HFFc6 (cell line): Measurements from ENCODE around the gene PRELID1. TPM values are rescaled to one million over a fixed set of nuclear protein-coding genes. Genes with fewer than 3 reads are reported as not detected.
"Not testable (repeated sequence)": the region's sequence is repeated elsewhere in the genome, so short reads cannot be mapped to it uniquely, and the experiment has no call there.

ENCODE experiments used
- DNase-seq: peaks from one replicate; pipeline ENCODE4 v3.0.0-alpha.2; 2018
- H3K27ac Mint-ChIP-seq: 2 replicates; pipeline ENCODE4 v1.8.0; 2020; ENCODE audit warnings: mild to moderate bottlenecking, mixed read lengths
- H3K27me3 Mint-ChIP-seq: 2 replicates; pipeline ENCODE4 v1.8.0; 2021; ENCODE audit warnings: mild to moderate bottlenecking, moderate library complexity, mixed read lengths; ENCODE audit not compliant: insufficient read depth
- H3K36me3 Mint-ChIP-seq: 2 replicates; pipeline ENCODE4 v1.8.0; 2021; ENCODE audit warnings: low read depth, mixed read lengths
- H3K4me1 Mint-ChIP-seq: 2 replicates; pipeline ENCODE4 v1.8.0; 2020; ENCODE audit warnings: low read depth, mixed read lengths
- H3K4me3 Mint-ChIP-seq: 2 replicates; pipeline ENCODE4 v1.8.0; 2020; ENCODE audit warnings: mild to moderate bottlenecking, moderate library complexity, mixed read lengths
- H3K9me3 Mint-ChIP-seq: 2 replicates; pipeline ENCODE4 v1.8.0; 2020; ENCODE audit warnings: mild to moderate bottlenecking, mixed read lengths
- CTCF ChIP-seq: fragments of 200-600 bp; sonication (generic); IDR thresholded peaks from 2 replicates; pipeline ENCODE4 v1.5.0; 2021; ENCODE audit warnings: antibody characterized with exemption, mild to moderate bottlenecking
- long read RNA-seq: library from polyadenylated mRNA; unstranded; transcript quantifications from one replicate; pipeline ENCODE4 v2.0.0, GENCODE V29; 2019
- total RNA-seq, 6 experiments: library from RNA; stranded (reverse); fragmentation: NEBNext Ultra II Directional; extraction: Animal tissue kit (Norgen Biotek cat#: 25700); gene quantifications; 2 replicates in 1 of 6; 3 replicates in 5 of 6; pipeline ENCODE4 v1.2.3, GENCODE V29; 2021

PRELID1 gene
- total RNA-seq, result 100 to 1,000 TPM; 182 to 225 (median 217) TPM
- long read RNA-seq, transcript PRELID1-201 (5 exons, 1,261 nt), result major isoform, 364 of 375 reads
- long read RNA-seq, partial matches to known transcripts, result 0 of 375 reads
- long read RNA-seq, other reads (novel, unspliced or antisense), result 10 of 375 reads

DNA sequence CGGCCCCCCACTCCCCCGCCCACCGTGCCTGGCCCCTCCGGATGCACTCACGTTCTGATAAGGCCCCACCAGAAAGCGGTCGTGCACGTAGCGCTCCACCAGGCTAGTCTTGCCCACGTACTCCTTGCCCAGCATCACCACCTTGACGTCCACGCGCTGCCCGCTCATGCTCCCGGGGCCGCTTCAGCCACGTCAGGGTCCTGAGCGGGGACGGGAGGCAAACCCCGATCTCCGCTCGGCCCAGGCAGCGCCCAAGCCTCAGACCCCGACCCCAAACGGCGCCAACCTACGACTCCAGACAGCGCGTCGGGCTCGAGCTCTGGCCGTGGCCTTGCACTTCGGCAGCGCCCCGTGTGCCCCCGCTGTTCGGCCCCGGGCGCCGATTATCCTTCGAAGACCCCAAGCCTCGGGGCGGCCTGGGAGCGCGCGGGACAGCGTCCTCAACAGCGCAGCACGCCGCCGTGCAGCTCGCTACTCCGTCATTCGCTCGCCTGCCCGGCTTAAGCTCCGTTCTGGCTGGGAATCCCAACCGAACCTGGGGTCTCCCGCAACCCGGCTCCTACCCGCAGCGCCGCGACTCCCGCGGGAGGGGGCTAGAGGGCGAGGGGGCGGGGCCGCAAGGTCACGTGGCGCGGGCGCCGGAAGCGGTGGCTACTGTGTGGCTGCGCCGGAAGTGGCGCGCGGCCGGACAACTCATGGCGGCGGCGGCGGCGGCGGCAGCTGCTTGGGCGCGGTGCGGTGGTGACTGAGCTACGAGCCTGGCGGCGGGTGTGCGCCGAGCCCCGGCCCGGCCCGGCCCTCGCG is at the start of gene PRELID1, which contains the start of gene RAB24:
TSS of gene PRELID1 (plus strand) at position 679 of the 804 bp plus-strand sequence. CDS start 187 bp downstream, outside the sequence.
TSS of gene RAB24 (minus strand) at position 599 of the 804 bp plus-strand sequence. CDS start at position 168, 431 bp downstream.
- peaks cover 58% of the 10 kb centered on the region for H3K4me1 Mint-ChIP-seq
- peak within 1 kb of the TSS; percentile 95 for H3K4me3 Mint-ChIP-seq
- no peaks in the 10 kb centered on the region for H3K9me3 Mint-ChIP-seq
- peak; percentile 76 for DNase-seq
- H3K27me3 Mint-ChIP-seq, result peaks cover 20% of the 10 kb centered on the region
- H3K27ac Mint-ChIP-seq, result peak within 1 kb of the TSS; percentile 84
- H3K36me3 Mint-ChIP-seq, result peaks cover 35% of the 10 kb centered on the region
- peak; percentile 66 for TF ChIP-seq CTCF

GRCh38 chr5:177256296-177256695 is 47.3 kb upstream of the PRELID1 start:
- TF ChIP-seq CTCF, result no peak
- Mint-ChIP-seq H3K27ac (peak overlapping the region; percentile 59; the same call in 1 of the 2 replicates), H3K36me3 (peaks cover 39% of the 10 kb centered on the region), H3K9me3 (no peaks in the 10 kb centered on the region), H3K4me1 (peaks cover 14% of the 10 kb centered on the region), H3K4me3 (no peak overlapping the region), H3K27me3 (peaks cover 3% of the 10 kb centered on the region; the same call in 1 of the 2 replicates)
- DNase-seq, result no peak

DNA sequence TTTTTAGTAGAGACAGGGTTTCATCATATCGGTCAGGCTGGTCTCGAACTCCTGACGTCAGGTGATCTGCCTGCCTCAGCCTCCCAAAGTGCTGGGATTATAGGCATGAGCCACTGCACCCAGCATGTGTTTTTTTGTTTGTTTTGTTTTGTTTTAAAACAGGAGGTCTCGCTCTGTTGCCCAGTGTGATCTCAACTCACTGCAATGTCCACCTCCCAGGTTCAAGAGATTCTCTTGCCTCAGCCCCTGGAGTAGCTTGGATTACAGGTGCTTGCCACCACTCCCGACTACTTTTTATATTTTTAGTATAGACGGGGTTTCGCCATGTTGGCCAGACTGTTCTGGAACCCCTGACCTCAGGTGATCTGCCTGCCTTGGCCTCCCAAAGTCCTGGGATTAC is 44.9 kb upstream of the PRELID1 start:
- not testable (repeated sequence) for H3K9me3 Mint-ChIP-seq, DNase-seq, H3K27ac Mint-ChIP-seq, H3K4me3 Mint-ChIP-seq, H3K27me3 Mint-ChIP-seq
- peaks cover 14% of the 10 kb centered on the region for H3K4me1 Mint-ChIP-seq
- peaks cover 41% of the 10 kb centered on the region for H3K36me3 Mint-ChIP-seq

- TF ChIP-seq CTCF, result no peak
- no peaks in the 10 kb centered on the region for H3K9me3 Mint-ChIP-seq
- no peak overlapping the region for H3K4me3 Mint-ChIP-seq
- H3K27ac Mint-ChIP-seq, result no peak overlapping the region
- peaks cover 44% of the 10 kb centered on the region for H3K36me3 Mint-ChIP-seq
- no peak for DNase-seq
- peaks cover 6% of the 10 kb centered on the region for H3K4me1 Mint-ChIP-seq
- H3K27me3 Mint-ChIP-seq, result no peaks in the 10 kb centered on the region
These were observed 42.6 kb upstream of the PRELID1 start for GRCh38 chr5:177260961-177261360.

GRCh38 chr5:177261510-177261909 is 42.1 kb upstream of the PRELID1 start:
- H3K4me1 Mint-ChIP-seq, result 0 out of 2 replicates have a peak, but pooled peaks cover under 1% of the 10 kb centered on the region
- H3K9me3 Mint-ChIP-seq, result no peaks in the 10 kb centered on the region
- no peak overlapping the region for H3K4me3 Mint-ChIP-seq
- no peaks in the 10 kb centered on the region for H3K27me3 Mint-ChIP-seq
- DNase-seq, result no peak
- no peak overlapping the region for H3K27ac Mint-ChIP-seq
- peaks cover 44% of the 10 kb centered on the region for H3K36me3 Mint-ChIP-seq
- no peak for TF ChIP-seq CTCF

GRCh38 chr5:177264178-177264577 is 39.4 kb upstream of the PRELID1 start:
- DNase-seq, result no peak
- H3K4me1 Mint-ChIP-seq, result no peaks in the 10 kb centered on the region
- H3K27ac Mint-ChIP-seq, result no peak overlapping the region
- H3K36me3 Mint-ChIP-seq, result peaks cover 43% of the 10 kb centered on the region
- H3K9me3 Mint-ChIP-seq, result no peaks in the 10 kb centered on the region
- H3K27me3 Mint-ChIP-seq, result no peaks in the 10 kb centered on the region
- H3K4me3 Mint-ChIP-seq, result no peak overlapping the region
- no peak for TF ChIP-seq CTCF
